ENCODE results near the gene ARSD.

- TF ChIP-seq CTCF (IDR thresholded peaks at IDR 0.05; ENCODE audit: borderline replicate concordance, extremely low read depth, low read length, poor library complexity, severe bottlenecking) (no peak), EZH2 (IDR thresholded peaks at IDR 0.05; ENCODE audit: borderline replicate concordance, low read depth, low read length, severe bottlenecking) (no peak)
These were observed 73.4 kb downstream of the ARSD start for GRCh38 chrX:2855761-2856160.

Data from DND-41 (cell line).